ENCODE results near the gene EHMT1. TPM values are rescaled to one million over a fixed set of nuclear protein-coding genes. Genes with fewer than 3 reads are reported as not detected.

The EHMT1 gene
- total RNA-seq, 1 donor: 31.4 TPM

DNA sequence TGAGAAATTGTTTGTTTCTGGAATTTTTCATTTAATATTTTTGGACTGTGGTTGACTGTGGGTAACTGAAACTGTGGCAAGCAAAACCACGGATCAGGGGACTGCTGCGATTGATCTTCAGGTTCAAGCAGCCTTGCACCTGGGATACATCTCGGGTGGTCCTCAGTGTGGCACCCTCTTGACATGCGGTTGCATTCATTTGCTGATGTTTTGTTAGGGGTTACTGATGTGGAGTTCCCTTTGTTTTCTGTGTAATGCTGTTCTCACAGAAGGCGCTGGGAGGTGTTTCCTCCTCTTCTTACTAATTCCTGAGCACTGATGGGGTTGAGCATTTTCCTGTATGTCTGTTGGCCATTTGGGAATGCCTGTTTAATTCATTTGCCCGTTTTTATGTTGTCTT lies 60.4 kb downstream of the EHMT1 start:
- no peak for DNase-seq (ENCODE audit: low read depth)
- TF ChIP-seq, protein P1, sequence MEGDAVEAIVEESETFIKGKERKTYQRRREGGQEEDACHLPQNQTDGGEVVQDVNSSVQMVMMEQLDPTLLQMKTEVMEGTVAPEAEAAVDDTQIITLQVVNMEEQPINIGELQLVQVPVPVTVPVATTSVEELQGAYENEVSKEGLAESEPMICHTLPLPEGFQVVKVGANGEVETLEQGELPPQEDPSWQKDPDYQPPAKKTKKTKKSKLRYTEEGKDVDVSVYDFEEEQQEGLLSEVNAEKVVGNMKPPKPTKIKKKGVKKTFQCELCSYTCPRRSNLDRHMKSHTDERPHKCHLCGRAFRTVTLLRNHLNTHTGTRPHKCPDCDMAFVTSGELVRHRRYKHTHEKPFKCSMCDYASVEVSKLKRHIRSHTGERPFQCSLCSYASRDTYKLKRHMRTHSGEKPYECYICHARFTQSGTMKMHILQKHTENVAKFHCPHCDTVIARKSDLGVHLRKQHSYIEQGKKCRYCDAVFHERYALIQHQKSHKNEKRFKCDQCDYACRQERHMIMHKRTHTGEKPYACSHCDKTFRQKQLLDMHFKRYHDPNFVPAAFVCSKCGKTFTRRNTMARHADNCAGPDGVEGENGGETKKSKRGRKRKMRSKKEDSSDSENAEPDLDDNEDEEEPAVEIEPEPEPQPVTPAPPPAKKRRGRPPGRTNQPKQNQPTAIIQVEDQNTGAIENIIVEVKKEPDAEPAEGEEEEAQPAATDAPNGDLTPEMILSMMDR (IDR thresholded peaks at IDR 0.05; ENCODE audit: insufficient read depth, low read length): no peak
- no peak overlapping the region for H3K4me3 ChIP-seq (ENCODE audit: low read depth, low read length)

DNA sequence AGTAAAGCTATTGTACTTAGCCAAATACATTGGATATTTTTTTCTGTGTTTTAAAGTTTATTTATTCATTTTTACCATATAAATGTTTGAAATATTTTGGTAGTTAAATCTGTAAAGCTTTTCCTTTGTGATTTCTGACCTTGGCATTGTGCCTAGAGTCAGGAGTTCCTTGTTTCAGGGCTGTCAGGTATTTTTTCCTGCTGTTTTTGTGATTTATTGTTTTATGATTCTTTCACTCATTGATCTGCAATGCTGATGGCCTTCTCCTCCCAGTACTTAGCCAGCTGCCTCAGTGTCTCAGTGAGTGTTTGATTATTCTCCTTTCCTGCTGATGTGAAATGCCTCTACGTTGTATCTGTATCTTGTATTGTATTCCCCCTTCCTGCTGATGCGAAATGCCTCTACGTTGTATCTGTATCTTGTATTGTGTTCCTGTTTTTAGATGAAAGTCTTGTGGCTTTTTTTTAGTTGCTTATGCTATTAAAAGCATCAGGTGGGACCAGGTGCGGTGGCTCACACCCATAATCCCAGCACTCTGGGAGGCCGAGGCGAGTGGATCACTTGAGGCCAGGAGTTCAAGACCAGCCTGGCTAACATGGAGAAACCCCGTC lies 61.0 kb downstream of the EHMT1 start:
- H3K4me3 ChIP-seq (ENCODE audit: low read depth, low read length): no peak overlapping the region
- no peak for DNase-seq (ENCODE audit: low read depth)
- TF ChIP-seq, protein P1 (IDR thresholded peaks at IDR 0.05; ENCODE audit: insufficient read depth, low read length): no peak

DNA sequence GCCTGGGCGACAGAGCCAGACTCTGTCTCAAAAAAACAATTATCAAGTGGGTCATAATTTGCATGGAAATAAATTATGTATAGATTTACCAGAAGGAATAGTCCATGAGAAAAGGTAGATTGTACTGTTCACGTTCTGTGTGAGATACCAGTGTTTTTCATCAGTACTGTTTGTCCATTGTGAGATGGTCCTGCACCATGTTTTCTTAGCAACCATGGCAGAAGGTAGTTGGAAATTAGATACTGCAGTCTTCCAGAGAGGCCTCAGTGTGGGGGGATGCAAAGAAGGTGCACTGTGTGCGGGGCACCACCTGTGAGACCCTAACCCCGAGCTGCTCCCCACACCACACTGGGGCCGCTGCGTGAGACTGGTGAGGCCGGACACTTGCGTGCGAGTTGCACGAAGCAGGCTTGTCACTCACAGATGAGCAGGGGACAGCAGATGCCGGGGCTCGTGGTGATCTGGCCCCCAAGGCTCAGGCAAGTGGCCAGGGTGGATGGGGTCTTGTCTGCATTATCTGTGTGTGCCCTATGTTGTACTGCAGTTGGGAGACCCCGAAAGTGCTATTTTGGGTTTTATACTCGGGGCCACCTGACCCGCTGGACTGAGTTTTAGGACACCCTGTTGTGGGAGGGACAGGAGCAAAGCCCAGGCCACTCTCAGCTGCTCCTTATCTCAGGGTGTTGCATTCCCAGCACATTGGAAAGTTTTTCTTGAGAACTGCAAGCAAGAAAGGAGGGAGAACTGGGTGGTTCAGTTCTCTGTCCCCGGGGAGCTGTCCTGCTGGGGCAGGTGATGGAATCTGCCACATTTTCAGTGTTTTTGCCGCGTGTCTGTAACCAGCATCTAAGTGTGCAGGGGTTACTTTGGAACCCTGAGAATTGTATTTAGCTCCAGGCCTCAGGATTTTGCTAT lies 61.9 kb downstream of the EHMT1 start:
- TF ChIP-seq, protein P1 (IDR thresholded peaks at IDR 0.05; ENCODE audit: insufficient read depth, low read length): no peak
- DNase-seq (ENCODE audit: low read depth): no peak
- H3K4me3 ChIP-seq (ENCODE audit: low read depth, low read length): no peak overlapping the region

DNA sequence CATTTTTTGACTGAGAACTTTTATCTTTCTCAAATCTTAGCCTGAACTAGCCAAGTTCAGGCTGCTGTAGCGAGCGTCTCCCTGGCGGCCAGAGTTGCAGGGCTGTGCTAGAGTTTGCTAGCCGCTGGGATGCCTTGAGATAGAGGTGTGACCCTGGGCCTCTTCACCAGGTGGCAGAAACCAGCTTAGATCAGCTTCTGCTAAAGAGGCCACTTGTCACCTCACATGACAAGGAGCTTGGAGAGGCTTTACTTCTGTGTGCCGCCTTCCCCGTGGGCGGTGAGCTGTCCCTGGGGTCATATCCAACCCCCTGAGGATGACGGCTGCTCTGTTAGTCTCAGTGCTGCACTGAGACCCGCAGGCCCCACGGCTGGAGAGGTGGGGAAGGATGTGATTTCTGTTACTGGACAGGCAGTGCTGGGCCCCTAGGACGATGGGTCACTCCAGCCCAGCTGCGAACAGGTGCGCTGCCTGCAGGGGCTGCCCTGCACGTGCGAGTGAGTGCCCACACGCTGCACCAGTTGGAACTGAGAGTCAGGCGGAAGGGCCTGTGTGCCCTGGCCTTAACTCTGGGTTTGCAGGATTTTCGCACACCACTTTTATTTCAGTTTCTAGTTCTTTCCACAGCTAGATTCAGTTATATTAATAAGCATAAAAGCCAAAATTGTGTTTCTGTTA lies 63.8 kb downstream of the EHMT1 start:
- no peak overlapping the region for H3K4me3 ChIP-seq (ENCODE audit: low read depth, low read length)
- TF ChIP-seq, protein P1 (IDR thresholded peaks at IDR 0.05; ENCODE audit: insufficient read depth, low read length): no peak

DNA sequence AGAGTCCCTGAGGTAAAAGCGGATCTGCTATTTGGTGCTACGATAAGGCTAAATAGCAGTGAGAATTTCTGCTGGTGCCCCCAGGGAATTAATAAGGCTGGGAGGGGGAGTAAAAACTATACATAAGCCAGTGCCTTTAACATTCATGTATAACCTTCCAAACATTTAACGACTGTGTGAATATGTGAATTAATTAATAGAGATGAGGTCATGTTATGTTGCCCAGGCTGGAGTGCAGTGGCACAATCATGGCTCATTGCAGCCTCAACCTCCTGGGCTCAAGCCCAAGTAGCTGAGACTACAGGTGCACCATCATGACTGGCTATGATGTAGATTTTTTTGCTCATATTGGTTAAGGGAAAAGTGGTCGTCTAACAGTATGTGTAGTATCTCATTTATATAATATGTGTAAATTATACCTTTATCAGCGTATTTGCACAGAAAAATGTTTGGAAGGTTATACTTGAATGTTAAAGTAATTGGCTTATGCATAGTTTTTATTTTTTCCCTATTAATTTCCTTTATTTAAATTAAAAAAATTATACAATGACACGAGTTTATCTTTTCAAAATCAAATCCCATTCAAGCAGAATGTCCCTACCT lies 64.6 kb downstream of the EHMT1 start:
- no peak overlapping the region for H3K4me3 ChIP-seq (ENCODE audit: low read depth, low read length)
- DNase-seq (ENCODE audit: low read depth): no peak
- TF ChIP-seq, protein P1 (IDR thresholded peaks at IDR 0.05; ENCODE audit: insufficient read depth, low read length): no peak

More for the DNA sequence above, 63.8 kb downstream of the EHMT1 start:
- DNase-seq (ENCODE audit: low read depth): no peak

DNA sequence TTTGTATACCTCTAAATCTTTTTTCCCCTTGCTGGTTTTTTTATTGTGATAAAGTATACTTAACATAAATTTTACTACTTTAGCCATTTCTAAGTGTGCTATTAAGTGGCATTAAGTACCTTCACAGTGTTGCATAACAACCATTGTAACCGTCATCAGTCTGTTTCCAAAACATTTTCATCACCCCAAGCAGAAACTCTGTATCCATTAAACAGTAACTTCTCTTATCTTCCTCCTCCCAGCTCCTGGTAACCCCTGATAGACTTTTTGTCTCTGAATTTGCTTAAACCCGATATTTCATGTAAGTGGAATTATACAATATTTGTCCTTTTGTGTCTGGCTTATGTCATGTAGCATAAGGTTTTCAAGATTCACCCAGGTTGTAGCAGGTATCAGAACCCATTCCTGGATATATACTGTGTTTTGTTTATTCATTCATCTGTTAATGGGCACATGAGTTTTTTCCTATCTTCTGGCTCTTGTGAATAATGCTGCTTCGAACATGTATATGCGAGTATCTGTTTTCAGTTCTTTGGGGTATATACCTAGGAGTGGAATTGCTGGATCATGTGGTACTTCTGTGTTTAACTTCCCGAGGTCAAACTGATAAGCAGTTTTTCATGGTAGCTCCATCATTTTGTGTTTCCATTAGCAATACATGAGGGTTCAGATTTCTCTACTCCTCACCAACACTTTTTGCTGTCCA lies 66.4 kb downstream of the EHMT1 start:
- DNase-seq (ENCODE audit: low read depth): no peak
- H3K4me3 ChIP-seq (ENCODE audit: low read depth, low read length): no peak overlapping the region
- TF ChIP-seq, protein P1 (IDR thresholded peaks at IDR 0.05; ENCODE audit: insufficient read depth, low read length): no peak

Measured in fibroblast of the aortic adventitia (primary cell).